ENCODE results near the gene FXYD4.

FXYD4 gene

DNA sequence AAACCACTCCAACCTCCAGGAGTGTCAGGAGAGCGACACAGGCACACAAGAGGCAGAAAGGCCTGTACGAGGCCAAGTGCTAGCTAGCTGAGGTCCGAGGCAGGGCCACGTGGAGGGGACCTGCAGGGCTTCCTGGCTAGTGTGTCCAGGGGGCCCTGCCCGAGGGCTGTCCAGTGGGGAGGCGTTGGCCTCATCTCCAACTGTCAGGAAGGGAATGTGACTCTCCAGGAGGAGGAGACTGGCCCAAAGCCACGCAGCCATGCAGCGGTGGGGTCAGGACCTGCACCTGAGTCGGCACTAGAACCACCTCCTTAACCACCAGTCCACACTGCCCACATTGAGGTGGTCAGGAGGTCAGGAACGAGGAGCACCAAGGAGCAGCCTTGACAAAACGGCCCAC, 32.3 kb upstream of the FXYD4 start:
- Histone ChIP-seq H3K9ac (no peak overlapping the region), H3K4me1 (no peaks in the 10 kb centered on the region), H3K9me3 (ENCODE audit: control insufficient read depth, low read length) (no peaks in the 10 kb centered on the region), H3K27me3 (ENCODE audit: control insufficient read depth, insufficient read depth, low read length) (no peaks in the 10 kb centered on the region), H3K79me2 (no peaks in the 10 kb centered on the region), H2AFZ (no peak overlapping the region), H3K4me2 (ENCODE audit: low read length) (no peak overlapping the region), H3K36me3 (ENCODE audit: control insufficient read depth, insufficient read depth, low read length) (no peaks in the 10 kb centered on the region), H3K27ac (no peak overlapping the region), H3K4me3 (ENCODE audit: low read depth, low read length) (no peak overlapping the region)
- no peak for TF ChIP-seq CTCF (IDR thresholded peaks at IDR 0.05)

- Histone ChIP-seq H3K4me3 (ENCODE audit: low read depth, low read length) (no peak overlapping the region), H3K79me2 (no peaks in the 10 kb centered on the region), H3K9me3 (ENCODE audit: control insufficient read depth, low read length) (no peaks in the 10 kb centered on the region), H3K4me1 (no peaks in the 10 kb centered on the region), H3K4me2 (ENCODE audit: low read length) (no peak overlapping the region), H3K27me3 (ENCODE audit: control insufficient read depth, insufficient read depth, low read length) (no peaks in the 10 kb centered on the region), H3K36me3 (ENCODE audit: control insufficient read depth, insufficient read depth, low read length) (no peaks in the 10 kb centered on the region), H3K9ac (no peak overlapping the region), H3K27ac (no peak overlapping the region), H2AFZ (no peak overlapping the region)
- no peak for TF ChIP-seq CTCF (IDR thresholded peaks at IDR 0.05)
Observed at GRCh38 chr10:43340101-43340500, 31.3 kb upstream of the FXYD4 start.

DNA sequence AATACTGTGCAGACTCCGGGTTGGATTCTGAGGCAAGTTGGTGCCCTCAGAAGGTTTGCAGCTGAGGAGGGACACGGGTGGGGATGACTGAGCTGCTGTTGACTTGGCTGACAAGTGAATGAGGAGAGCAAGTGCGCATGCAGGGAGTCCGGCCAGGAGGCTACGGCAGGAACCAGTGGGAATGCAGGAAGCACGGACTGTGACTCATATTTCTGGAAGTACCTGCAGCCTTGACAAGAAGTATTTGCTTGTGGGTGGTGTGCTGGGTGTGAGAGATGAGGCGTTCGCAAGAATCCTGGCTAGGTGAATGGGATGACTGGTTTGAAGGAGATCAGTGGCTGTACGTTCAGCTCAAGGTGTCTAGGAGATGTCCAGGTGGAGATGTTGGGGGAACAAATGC, 30.8 kb upstream of the FXYD4 start:
- Histone ChIP-seq H3K36me3 (ENCODE audit: control insufficient read depth, insufficient read depth, low read length) (no peaks in the 10 kb centered on the region), H3K4me3 (ENCODE audit: low read depth, low read length) (no peak overlapping the region), H3K4me1 (no peaks in the 10 kb centered on the region), H3K79me2 (no peaks in the 10 kb centered on the region), H3K4me2 (ENCODE audit: low read length) (no peak overlapping the region), H2AFZ (no peak overlapping the region), H3K27ac (no peak overlapping the region), H3K9me3 (ENCODE audit: control insufficient read depth, low read length) (no peaks in the 10 kb centered on the region), H3K9ac (no peak overlapping the region), H3K27me3 (ENCODE audit: control insufficient read depth, insufficient read depth, low read length) (no peaks in the 10 kb centered on the region)
- no peak for TF ChIP-seq CTCF (IDR thresholded peaks at IDR 0.05)

- no peak overlapping the region for H2AFZ ChIP-seq
- H3K9me3 ChIP-seq (ENCODE audit: control insufficient read depth, low read length), result no peaks in the 10 kb centered on the region
- no peak for TF ChIP-seq CTCF (IDR thresholded peaks at IDR 0.05)
- H3K9ac ChIP-seq, result no peak overlapping the region
- no peaks in the 10 kb centered on the region for H3K27me3 ChIP-seq (ENCODE audit: control insufficient read depth, insufficient read depth, low read length)
- H3K4me2 ChIP-seq (ENCODE audit: low read length), result no peak overlapping the region
- no peaks in the 10 kb centered on the region for H3K79me2 ChIP-seq
- no peak overlapping the region for H3K4me3 ChIP-seq (ENCODE audit: low read depth, low read length)
- no peak overlapping the region for H3K27ac ChIP-seq
- no peaks in the 10 kb centered on the region for H3K36me3 ChIP-seq (ENCODE audit: control insufficient read depth, insufficient read depth, low read length)
- H3K4me1 ChIP-seq, result no peaks in the 10 kb centered on the region
Observed at GRCh38 chr10:43341450-43341849, 30.0 kb upstream of the FXYD4 start.

DNA sequence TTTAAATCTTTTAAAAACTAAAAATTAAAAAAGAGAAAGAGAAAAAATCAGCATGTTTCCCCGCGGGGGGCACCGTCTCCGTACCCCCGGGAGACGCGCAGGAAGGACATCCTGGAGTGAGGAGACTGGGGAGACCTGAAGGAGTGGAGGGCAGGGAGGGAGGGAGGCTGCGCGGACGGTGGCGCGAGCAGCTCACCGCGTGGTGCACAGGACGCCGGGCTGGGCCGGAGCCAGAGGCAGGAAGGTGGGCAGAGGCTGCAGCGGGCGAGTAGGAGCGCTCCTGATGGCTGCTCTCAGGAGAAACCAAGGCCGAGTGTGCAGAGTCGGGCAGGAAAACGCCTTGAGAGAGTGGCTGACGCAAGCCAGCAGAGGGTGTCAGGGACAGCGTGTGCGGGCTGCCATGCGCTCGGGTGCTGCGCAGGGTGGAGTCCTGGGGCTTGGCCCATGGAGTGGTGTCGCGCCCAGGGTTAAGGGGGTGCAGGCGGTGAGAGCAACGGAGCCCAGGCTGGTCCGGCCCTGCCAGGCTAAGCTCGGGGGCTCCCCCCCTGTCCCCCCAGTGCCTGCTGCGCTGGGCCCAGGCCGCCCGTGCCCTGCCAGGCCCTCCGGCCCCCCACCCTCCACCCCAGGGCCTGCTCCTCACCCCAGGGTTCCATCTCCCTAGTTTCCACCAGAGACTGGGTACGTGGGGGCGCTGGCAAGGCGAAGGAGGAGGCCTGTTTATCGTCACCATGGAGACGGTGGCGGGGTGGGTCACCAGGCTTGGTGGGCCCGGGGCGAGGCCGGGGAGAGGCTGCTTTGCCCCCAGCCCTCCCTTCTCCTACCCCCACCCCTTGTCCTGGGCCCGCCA, 28.9 kb upstream of the FXYD4 start:
- Histone ChIP-seq H2AFZ (no peak overlapping the region), H3K9ac (no peak overlapping the region)
- TF ChIP-seq CTCF (IDR thresholded peaks at IDR 0.05), result no peak

More for the DNA sequence above, 28.9 kb upstream of the FXYD4 start:
- Histone ChIP-seq H3K27me3 (ENCODE audit: control insufficient read depth, insufficient read depth, low read length) (no peaks in the 10 kb centered on the region), H3K9me3 (ENCODE audit: control insufficient read depth, low read length) (no peaks in the 10 kb centered on the region), H3K79me2 (no peaks in the 10 kb centered on the region), H3K4me1 (no peaks in the 10 kb centered on the region), H3K36me3 (ENCODE audit: control insufficient read depth, insufficient read depth, low read length) (no peaks in the 10 kb centered on the region), H3K4me3 (ENCODE audit: low read depth, low read length) (no peak overlapping the region), H3K27ac (no peak overlapping the region), H3K4me2 (ENCODE audit: low read length) (no peak overlapping the region)
